NCI-H82 treated with DMSO at 0.1 percent for 48 hours (cell line): Measurements from ENCODE around the gene TAF5L.
"Not testable (repeated sequence)": the region's sequence is repeated elsewhere in the genome, so short reads cannot be mapped to it uniquely, and the experiment has no call there.

Source experiments
- DNase-seq: peaks from one replicate; lab custom pipeline; 2025; ENCODE audit not compliant: unreplicated experiment; lab: John Stamatoyannopoulos, UW

TAF5L gene

GRCh38 chr1:229608590-229608989 lies 17.3 kb downstream of the TAF5L start:
- no peak for DNase-seq

GRCh38 chr1:229607370-229607769 lies 18.6 kb downstream of the TAF5L start:
- no peak for DNase-seq

DNA sequence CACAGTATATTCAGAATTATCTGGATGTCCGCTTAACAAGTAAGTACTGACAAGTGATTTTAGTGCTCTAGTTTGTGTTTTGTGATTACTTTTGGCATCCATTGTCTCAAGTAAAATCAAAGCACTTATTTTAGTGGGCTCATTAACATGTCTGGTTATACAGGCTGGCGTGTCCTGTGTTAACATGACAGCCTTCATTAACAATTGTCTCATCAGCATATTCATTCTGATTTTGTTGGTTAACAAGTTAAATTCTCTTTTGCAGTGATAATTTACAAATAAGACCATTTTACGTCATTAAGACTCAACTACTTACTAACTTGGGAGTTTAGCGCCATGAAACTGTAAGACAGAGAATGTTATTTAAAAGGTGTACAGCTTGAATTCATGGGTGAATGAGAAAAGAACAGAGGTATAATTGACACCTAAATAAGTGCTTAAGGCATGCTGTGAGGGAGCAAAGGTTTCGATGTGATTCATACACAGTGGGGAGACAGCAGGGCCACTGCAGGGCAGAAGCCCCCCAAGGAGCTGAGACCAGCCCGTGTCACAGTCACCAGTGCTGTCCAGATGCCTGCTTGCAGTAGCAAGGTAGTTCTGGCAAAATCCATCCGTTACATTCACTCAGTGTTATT lies 22.4 kb downstream of the TAF5L start:
- DNase-seq, result no peak

GRCh38 chr1:229600229-229600628 lies 25.7 kb downstream of the TAF5L start:
- DNase-seq, result no peak

DNA sequence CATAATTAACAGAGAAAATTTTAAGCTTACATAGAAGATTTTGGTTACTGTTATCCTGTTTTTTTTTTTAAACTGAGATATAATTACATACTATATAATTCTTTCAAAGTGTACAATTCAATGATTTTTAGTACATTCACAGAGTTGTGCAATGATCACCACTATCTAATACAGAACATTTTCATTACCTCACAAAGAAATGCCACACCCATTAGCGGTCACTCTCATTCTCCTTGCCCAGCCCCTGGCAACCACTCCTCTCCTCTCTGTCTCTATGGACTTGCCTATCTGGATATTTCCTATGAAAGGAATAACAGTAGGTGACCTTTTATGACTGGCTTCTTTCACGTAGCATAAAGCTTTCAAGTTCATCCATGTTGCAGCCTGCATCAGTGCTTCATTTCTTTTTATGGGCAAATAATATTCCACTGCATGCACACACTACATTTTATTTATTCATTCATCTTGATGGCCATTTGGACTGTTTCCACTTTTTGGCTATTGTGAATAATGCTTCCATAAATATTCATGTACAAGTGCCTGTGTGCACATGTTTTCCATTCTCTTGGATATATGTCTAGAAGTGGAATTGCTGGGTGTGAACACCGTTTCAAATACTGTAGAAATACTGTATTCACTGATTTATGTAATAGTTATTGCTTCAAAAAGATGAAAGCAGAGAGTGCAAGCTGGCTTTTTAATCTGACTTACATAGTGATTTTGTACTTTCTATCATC lies 26.5 kb downstream of the TAF5L start:
- no peak for DNase-seq

GRCh38 chr1:229597877-229598276 lies 28.0 kb downstream of the TAF5L start:
- no peak for DNase-seq

- DNase-seq, result no peak
These were observed 28.8 kb downstream of the TAF5L start for GRCh38 chr1:229596925-229597699.

- not testable (repeated sequence) for DNase-seq
These were observed 30.0 kb downstream of the TAF5L start for GRCh38 chr1:229595876-229596275.

- no peak for DNase-seq
These were observed 31.5 kb downstream of the TAF5L start for GRCh38 chr1:229594227-229595008.

DNA sequence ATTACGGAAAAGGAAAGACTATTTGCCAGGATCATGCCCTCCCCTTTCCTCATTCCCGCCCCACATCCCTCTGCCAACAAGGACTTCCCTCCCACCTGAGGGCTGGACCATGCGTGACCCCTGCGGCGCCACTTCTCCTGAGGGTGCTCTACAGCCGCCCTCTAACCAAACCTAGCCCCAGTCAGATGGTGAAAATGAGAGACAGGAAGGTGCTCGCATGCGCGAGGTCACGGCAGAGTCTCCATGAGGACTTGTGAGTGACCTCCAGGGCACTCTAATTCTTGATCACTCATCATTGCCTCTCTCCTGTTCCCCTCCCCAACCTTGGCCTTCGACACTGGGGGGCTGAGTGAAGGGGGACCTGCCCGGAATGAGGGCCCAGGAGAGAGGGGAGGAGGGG lies 32.1 kb downstream of the TAF5L start:
- DNase-seq, result no peak

DNA sequence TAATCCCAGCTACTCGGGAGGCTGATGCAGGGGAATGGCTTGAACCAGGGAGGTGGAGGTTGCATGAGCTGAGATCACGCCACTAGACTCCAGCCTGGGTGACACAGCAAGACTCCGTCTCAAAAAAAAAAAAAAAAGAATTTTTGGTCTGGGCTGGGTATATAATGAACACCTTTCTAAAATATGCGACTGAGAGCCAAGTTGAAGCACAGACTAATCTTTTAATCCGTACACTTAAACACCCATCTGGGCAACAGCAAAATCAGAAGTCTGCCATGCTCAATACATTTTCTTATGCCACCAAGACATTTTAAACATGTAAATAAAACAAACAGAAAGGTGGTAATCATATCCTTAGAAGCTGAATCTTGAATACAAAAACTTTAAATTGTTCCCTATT lies 35.8 kb downstream of the TAF5L start:
- peak; percentile 46 for DNase-seq

DNA sequence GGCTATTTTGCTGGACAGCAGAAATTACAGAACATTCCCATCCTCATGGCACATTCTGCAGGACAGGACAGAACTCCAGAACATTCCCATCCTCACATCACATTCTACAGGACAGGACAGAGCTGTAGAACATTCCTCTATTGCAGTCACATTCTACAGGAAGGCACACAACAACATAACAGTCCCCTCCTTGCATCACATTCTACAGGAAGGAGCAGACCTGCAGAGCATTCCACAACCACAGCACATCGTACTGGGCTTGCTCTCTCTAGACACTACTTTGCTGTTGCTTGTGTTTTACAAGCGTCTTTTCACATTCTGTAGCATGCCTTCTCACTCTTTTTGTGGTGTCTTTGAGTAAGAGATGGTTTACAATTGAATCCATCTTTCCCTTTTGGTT lies 40.6 kb downstream of the TAF5L start:
- DNase-seq, result no peak

- no peak for DNase-seq
These were observed 43.2 kb downstream of the TAF5L start for GRCh38 chr1:229582715-229583114.

DNA sequence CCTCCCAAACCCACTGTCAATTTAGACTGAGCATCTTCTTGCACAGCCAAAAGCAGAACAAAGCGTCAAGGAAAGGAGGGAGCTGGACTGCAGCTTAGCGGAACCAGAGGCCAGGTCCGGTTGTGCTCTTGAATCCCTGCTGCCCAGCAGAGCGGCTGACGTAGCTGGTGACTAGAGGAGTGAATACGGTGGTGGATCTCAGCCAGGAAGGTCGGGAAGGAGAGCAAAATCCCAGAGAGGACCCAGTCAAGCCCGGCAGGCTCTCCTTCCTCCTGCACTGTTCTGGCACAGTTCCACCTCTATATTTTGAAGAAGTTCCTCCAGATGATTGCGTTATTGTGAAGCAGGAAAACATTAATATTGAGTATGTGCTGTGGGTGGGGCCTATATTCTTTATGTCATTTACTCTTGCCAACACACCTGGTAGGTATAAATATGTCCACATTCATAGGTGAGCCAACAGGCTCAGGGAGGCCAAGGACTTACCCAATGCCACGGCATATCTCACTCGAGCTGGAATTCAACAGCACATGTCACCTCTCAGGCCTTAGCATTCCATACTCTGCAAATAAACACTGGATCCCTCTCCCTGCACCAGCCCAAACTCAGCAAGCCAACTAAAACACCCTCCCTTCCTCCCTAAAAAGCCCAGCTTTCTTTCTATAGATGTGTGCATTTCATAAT lies 43.8 kb downstream of the TAF5L start:
- no peak for DNase-seq

DNA sequence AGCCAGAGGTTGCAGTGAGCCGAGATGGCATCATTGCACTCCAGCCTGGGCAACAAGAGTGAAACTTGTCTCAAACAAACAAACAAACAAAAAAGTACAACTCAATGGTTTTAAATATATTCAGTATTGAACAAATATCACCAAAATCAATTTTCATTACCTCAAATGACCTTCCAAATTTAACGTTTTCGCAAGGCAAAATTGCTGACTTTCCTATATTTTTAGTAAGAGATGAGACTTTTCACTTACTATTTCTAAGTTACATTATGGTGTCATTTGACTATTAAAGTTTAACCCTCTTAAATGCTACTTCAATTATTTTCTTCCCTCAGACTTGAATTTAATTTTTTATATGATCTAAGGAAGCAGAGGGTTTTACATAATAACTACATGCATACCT lies 44.4 kb downstream of the TAF5L start:
- DNase-seq, result no peak

DNA sequence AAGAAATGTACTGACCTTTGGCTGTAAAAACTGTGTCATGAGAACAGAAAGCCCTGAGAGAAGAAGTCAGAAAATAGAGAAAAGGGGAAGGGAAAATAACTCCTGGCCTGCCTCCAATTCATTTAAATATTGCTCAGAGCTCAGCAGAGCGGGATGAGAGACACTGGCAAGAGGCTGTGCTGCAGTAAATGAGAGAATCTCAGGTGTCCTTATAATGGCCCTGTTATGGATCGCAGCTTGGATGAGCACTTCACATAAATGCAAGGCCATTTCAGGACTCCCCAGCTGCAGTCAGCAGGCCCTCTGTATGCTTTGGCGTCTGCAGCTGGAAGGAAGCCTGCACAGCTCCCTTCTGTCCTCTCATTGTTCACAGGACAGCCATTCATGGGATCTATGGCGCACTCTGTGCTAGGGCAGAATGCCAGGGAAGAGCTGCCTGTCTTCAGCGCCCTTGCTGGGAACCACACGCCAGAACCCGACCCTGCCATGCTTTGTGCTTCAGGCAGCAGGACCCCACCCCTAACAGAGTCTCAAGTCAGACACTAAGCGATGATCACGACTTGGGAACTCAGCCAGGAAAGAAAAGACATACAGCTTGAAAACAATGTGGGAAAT lies 46.8 kb downstream of the TAF5L start:
- DNase-seq, result no peak

DNA sequence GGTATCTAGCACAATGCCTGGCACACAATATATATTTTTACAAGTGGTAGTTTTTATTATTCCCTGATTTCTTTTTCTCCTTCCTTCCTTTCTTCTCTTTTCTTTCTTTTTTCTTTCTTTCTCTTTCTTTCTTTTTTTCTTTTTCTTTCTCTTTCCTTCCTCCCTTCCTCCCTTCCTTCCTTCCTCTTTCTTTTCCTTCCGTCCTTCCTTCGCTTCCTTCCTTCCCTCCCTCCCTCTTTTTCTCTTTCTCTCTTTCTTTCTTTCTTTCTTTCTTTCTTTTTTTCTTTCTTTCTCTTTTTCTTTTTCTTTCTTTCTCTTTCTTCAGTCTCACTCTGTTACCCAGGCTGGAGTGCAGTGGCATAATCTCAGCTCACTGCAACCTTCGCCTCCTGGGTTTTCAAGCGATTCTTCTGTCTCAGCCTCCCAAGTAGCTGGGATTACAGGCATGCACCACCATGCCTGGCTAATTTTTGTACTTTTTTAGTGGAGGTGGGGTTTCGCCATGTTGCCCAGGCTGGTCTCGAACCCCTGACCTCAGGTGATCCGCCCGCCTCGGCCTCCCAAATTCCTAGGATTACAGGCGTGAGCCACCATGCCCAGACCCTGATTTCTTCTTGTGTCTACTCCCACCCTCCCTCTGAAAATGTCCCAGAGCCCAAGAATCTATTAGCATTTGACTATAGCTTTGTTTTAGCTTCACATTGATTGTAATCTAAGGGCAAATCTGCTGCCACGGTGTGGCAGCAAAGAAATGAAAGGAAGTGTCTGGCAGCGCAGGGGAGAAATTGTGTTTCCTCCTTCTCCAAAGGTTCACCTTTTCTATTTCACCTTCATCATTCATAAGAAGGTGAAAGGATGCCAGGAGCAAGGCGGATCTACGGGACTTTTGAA lies 47.5 kb downstream of the TAF5L start:
- no peak for DNase-seq

DNA sequence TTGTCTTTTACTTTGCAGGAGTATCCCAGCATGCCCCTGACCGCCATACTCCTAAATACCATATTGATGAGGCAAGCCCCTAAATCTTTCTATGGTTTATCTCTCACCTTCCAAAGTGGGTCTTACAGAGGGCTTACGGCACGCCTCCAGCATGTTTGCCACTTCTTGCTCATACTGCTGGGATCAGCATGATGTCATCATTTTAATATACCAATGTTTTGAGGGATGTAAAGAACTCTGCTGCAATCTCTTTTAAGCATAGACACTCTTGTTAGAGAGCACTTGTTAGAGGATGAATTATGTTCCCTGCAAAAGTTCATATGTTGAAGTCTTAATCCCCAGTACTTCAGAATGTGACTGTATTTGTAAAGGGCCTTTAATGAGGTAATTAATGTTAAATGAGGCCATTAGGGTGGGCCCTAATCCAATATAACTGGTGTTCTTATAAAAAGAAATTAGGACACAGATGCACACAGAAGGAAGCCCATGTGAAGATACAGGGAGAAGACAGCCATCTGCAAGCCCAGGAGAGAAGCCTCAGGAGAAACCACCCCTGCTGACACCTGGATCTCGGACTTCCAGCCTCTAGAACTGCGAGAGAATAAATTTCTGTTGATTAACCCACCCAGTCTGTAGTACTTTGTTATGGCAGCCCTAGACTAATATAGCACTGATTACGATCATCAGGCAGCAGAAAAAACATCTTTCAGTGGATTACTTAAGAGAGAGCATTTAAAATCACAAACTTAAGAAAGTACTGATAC lies 51.1 kb downstream of the TAF5L start:
- peak; percentile 98 for DNase-seq

DNA sequence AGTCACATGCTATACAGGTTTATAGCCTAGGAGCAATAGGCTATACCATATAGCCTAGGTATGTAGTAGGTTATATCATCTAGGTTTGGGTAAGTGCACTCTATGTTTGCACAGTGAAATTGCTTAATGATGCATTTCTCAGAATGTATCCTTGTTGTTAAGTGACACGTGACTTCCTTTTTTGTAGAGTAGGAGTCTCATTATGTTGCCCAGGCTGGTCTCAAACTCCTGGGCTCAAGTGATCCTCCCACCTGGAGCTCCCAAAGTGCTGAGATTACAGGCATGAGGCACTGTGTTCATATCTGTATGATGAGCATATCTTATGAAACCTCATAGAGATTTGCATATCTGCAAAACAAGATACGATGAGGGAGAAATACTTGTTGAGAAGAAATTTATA lies 53.6 kb downstream of the TAF5L start:
- no peak for DNase-seq
